B cell (primary cell): ENCODE results near the gene GLDN. TPM values are rescaled to one million over a fixed set of nuclear protein-coding genes. Genes with fewer than 3 reads are reported as not detected.

ENCODE experiments used
- ATAC-seq: fragments of 200-7000 bp; cut with Tn5 transposase; one replicate; pipeline ENCODE4 v1.10.0; 2021; ENCODE audit warnings: low read depth, mild to moderate bottlenecking, moderate number of reproducible peaks, moderate library complexity
- CTCF ChIA-PET: fragments of 350-600 bp; sonication (Branson Sonifier 250); formaldehyde crosslinking; loops from one replicate; lab custom pipeline; 2021; ENCODE audit warnings: antibody characterized with exemption, inconsistent platforms; lab: Charles Lee
- POLR2A ChIA-PET: fragments of 350-600 bp; sonication (Branson Sonifier 250); formaldehyde crosslinking; loops from one replicate; lab custom pipeline; 2021; ENCODE audit warnings: antibody characterized with exemption; lab: Charles Lee
- DNase-seq: peaks from one replicate; pipeline ENCODE4 v3.0.0; 2013
- H2AFZ ChIP-seq: 2 replicates; pipeline ENCODE4 v1.6.1; 2012; ENCODE audit warnings: mild to moderate bottlenecking, low read depth, low read length; ENCODE audit not compliant: insufficient read depth, poor library complexity, severe bottlenecking
- H3K27ac ChIP-seq, 2 donors: 1 replicate in 1 of 2; 2 replicates in 1 of 2; pipeline ENCODE4 v1.5.1; 2012 to 2013; ENCODE audit warnings: low read length in 2 of 2, mild to moderate bottlenecking in 2 of 2, moderate library complexity in 1 of 2
- H3K27me3 ChIP-seq, 4 experiments: fragments of 200-600 bp in 1 of 4; sonication (generic) in 1 of 4; replicated peaks in 1 of 4; 1 replicate in 2 of 4; 2 replicates in 2 of 4; pipeline versions ENCODE4 v1.6.1 to v1.7.0; 2013 to 2016; ENCODE audit warnings: low read length in 3 of 4, mild to moderate bottlenecking in 2 of 4, mixed read lengths in 1 of 4, moderate library complexity in 1 of 4; ENCODE audit not compliant: insufficient read depth in 4 of 4, control insufficient read depth in 3 of 4; ENCODE audit errors: control extremely low read depth in 1 of 4
- H3K36me3 ChIP-seq, 2 experiments: replicated peaks in 1 of 2; 1 replicate in 1 of 2; 2 replicates in 1 of 2; pipeline versions ENCODE4 v1.6.1 to v1.7.1; 2013; ENCODE audit warnings: low read length in 1 of 2; ENCODE audit not compliant: insufficient read depth in 2 of 2, control insufficient read depth in 1 of 2; ENCODE audit errors: control extremely low read depth in 1 of 2, extremely low read depth in 1 of 2
- H3K4me1 ChIP-seq, 2 donors: fragments of 200-600 bp in 1 of 2; sonication (generic) in 1 of 2; 1 replicate in 1 of 2; 2 replicates in 1 of 2; pipeline versions ENCODE4 v1.5.1 to v1.6.1; 2013 to 2017; ENCODE audit warnings: low read length in 2 of 2; ENCODE audit not compliant: control insufficient read depth in 2 of 2, insufficient read depth in 2 of 2
- H3K4me2 ChIP-seq: replicated peaks from 2 replicates; pipeline ENCODE3; 2012; ENCODE audit warnings: mild to moderate bottlenecking, low read depth, low read length; ENCODE audit not compliant: poor library complexity, severe bottlenecking
- H3K4me3 ChIP-seq, 5 experiments: fragments of 200-600 bp in 1 of 5; sonication (generic) in 1 of 5; 1 replicate in 3 of 5; 2 replicates in 2 of 5; pipeline versions ENCODE4 v1.5.1 to v1.7.0; 2011 to 2016; ENCODE audit warnings: low read length in 4 of 5, mild to moderate bottlenecking in 4 of 5, low read depth in 2 of 5, control low read depth in 1 of 5, moderate library complexity in 1 of 5; ENCODE audit not compliant: insufficient read depth in 1 of 5; ENCODE audit errors: control extremely low read depth in 1 of 5, extremely low read depth in 1 of 5
- H3K79me2 ChIP-seq: fragments of 200-600 bp; sonication (generic); one replicate; pipeline ENCODE4 v1.6.0; 2016; ENCODE audit warnings: low read length; ENCODE audit not compliant: control insufficient read depth, insufficient read depth
- H3K9ac ChIP-seq: fragments of 200-600 bp; sonication (generic); 2 replicates; pipeline ENCODE4 v1.6.1; 2017; ENCODE audit warnings: mild to moderate bottlenecking, low read length, moderate library complexity
- H3K9me3 ChIP-seq, 3 donors: one replicate each; pipeline versions ENCODE4 v1.6.1 to v1.7.1; 2013; ENCODE audit warnings: low read length in 2 of 3; ENCODE audit not compliant: control insufficient read depth in 2 of 3, insufficient read depth in 1 of 3; ENCODE audit errors: control extremely low read depth in 1 of 3
- H4K20me1 ChIP-seq: 2 replicates; pipeline ENCODE4 v1.6.0; 2012; ENCODE audit warnings: mild to moderate bottlenecking, low read length; ENCODE audit not compliant: insufficient read depth, control insufficient read depth, poor library complexity, severe bottlenecking
- H3K27ac Mint-ChIP-seq: one replicate; pipeline ENCODE4 v1.8.0; 2021; ENCODE audit warnings: mixed read lengths
- H3K27me3 Mint-ChIP-seq: one replicate; pipeline ENCODE4 v1.8.0; 2021; ENCODE audit warnings: mixed read lengths
- H3K4me1 Mint-ChIP-seq: one replicate; pipeline ENCODE4 v1.8.0; 2021; ENCODE audit warnings: mixed read lengths
- H3K4me3 Mint-ChIP-seq: one replicate; pipeline ENCODE4 v1.8.0; 2021; ENCODE audit warnings: mixed read lengths
- H3K9me3 Mint-ChIP-seq: one replicate; pipeline ENCODE4 v1.8.0; 2022; ENCODE audit warnings: mixed read lengths; ENCODE audit not compliant: insufficient read depth
- CTCF ChIP-seq: fragments of 200-600 bp; IDR thresholded peaks from one replicate; pipeline ENCODE4 v1.8.0; 2022; ENCODE audit warnings: antibody characterized with exemption, mild to moderate bottlenecking
- EZH2 ChIP-seq: IDR thresholded peaks from 2 replicates; pipeline ENCODE4 v1.6.1; 2012; ENCODE audit warnings: borderline replicate concordance, low read depth, mild to moderate bottlenecking, moderate library complexity, low read length; ENCODE audit not compliant: insufficient read depth, poor library complexity, severe bottlenecking
- WGBS: methylation state at CpG from one replicate; pipeline ENCODE4 v1.1.5; 2013; ENCODE audit warnings: missing lambda C conversion rate; ENCODE audit not compliant: insufficient coverage; 5-methylcytosine and 5-hydroxymethylcytosine counted together
- intact Hi-C: fragments of 100-400 bp; cut with micrococcal nuclease; formaldehyde crosslinking; loops from one replicate; pipeline ENCODE4 v1.10.0; 2022
- polyA plus RNA-seq: library from polyadenylated mRNA; depleted of rRNA; stranded (reverse); fragments of >200 nt; gene quantifications from 2 replicates; pipeline ENCODE4 v1.2.3, GENCODE V29; 2012
- total RNA-seq, 2 donors: library from RNA; stranded (reverse); fragments of 120-200 nt in 1 of 2; gene quantifications; 1 replicate in 1 of 2; 2 replicates in 1 of 2; pipeline versions ENCODE4 v1.2.3 to v1.2.4, GENCODE V29; 2013 to 2022

GLDN gene
- total and polyA plus RNA-seq, 2 donors (not counting 1 experiment from before 2014, with no cell fraction given) = not detected

- TF ChIP-seq CTCF (no peak), EZH2 (no peak)
- H3K27me3 Mint-ChIP-seq = peaks cover 7% of the 10 kb centered on the region
- no peak overlapping the region for H3K27ac ChIP-seq
- H3K9me3 Mint-ChIP-seq = no peaks in the 10 kb centered on the region
- H3K4me1 ChIP-seq = no peaks in the 10 kb centered on the region
- H3K9ac ChIP-seq = no peak overlapping the region
- ChIA-PET CTCF (no interaction called here), POLR2A (no interaction called here)
- H3K36me3 ChIP-seq = no peaks in the 10 kb centered on the region
- no peaks in the 10 kb centered on the region for H3K79me2 ChIP-seq
- H3K4me2 ChIP-seq = no peak overlapping the region
- no peak overlapping the region for H3K4me3 Mint-ChIP-seq
- no peak overlapping the region for H2AFZ ChIP-seq
- no peak for ATAC-seq
- intact Hi-C loops = no loop called here
- 98% methylated on average over 5 of the region's 6 CpGs for WGBS
- no peaks in the 10 kb centered on the region for H3K4me1 Mint-ChIP-seq
- no peak overlapping the region for H3K27ac Mint-ChIP-seq
- no peaks in the 10 kb centered on the region for H4K20me1 ChIP-seq
- no peak for DNase-seq
- no peaks in the 10 kb centered on the region for H3K27me3 ChIP-seq
- H3K9me3 ChIP-seq = no peaks in the 10 kb centered on the region
- no peak overlapping the region for H3K4me3 ChIP-seq
Measured at GRCh38 chr15:51368307-51368706, 26.9 kb downstream of the GLDN start.

DNA sequence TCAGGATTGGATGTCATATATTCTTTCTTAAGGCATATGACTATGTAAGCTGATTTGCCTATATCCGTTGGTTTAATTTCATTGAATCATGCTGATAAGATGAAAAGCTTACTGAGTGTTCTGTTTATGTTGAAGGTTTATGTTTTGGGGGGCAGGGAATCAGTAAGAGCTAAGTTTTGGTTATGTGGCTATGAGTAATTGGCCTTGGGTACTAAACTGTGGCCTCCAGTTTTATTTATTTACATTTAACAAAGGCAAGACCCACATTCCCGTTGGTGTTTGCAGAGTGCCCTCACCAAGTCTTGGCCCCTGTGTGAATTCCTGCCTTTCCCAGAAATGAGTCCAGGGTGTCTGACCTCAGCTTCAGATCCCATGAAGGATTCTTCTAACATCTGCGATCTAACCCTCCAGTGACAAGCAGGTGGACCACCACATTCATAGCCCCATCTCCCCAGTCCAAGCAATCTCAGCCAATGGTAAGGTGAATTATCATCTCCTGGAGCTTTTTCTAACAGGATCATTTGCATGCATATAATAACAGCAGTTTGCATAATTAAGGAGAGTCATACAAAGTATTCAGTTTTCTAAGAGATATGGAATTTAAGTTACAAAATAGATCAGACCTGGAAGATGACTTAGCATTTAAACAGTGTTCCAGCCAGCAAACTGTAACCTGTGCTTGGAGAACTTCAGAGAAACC is 27.4 kb downstream of the GLDN start:
- intact Hi-C loops = no loop called here
- Histone ChIP-seq H3K36me3 (no peaks in the 10 kb centered on the region), H3K27ac (no peak overlapping the region), H3K9ac (no peak overlapping the region), H3K27me3 (no peaks in the 10 kb centered on the region), H4K20me1 (no peaks in the 10 kb centered on the region), H3K4me1 (no peaks in the 10 kb centered on the region), H3K9me3 (peaks cover 0 to 3% (median 0%) of the 10 kb centered on the region in 3 donors), H3K4me2 (no peak overlapping the region), H3K4me3 (no peak overlapping the region), H3K79me2 (no peaks in the 10 kb centered on the region), H2AFZ (no peak overlapping the region)
- H3K4me1 Mint-ChIP-seq = no peaks in the 10 kb centered on the region
- ChIA-PET CTCF (no interaction called here), POLR2A (no interaction called here)
- TF ChIP-seq CTCF = no peak
- TF ChIP-seq EZH2 = no peak
- no peak for DNase-seq
- H3K27me3 Mint-ChIP-seq = peaks cover 7% of the 10 kb centered on the region
- ATAC-seq = no peak
- 95% methylated on average over 2 of the region's 3 CpGs for WGBS
- no peak overlapping the region for H3K27ac Mint-ChIP-seq
- no peak overlapping the region for H3K4me3 Mint-ChIP-seq
- H3K9me3 Mint-ChIP-seq = no peaks in the 10 kb centered on the region
